ENCODE results near the gene CPED1.

DNA sequence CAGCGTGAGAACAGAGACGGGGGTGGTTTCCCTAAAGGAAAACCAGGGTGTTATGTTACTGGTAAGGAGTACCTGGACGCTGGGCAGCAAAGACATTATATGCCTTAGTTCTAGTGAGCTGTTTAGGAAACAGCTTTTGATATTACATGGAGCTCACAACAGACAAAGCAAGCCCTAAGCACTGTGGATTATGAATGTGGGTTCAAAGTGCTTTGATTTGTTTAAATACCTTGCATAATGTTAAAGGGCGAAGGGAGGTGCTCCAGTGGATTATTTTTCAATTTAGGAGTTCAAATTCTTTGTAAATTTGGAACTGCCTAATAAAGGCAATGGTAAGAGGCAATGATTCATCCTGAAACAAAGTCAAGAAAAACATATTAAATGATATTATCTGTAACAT, 354.1 kb downstream of the CPED1 start:
- TF ChIP-seq EZH2 (IDR thresholded peaks at IDR 0.05) (no peak), POLR2AphosphoS5 (IDR thresholded peaks at IDR 0.05; ENCODE audit: borderline replicate concordance, low read depth, low read length) (no peak), FOXP2 (optimal IDR thresholded peaks at IDR 0.05; ENCODE audit: control extremely low read depth, extremely low read length, insufficient read depth) (no peak)
